A673 (cell line): Measurements from ENCODE around the gene DNAJC16. TPM values are rescaled to one million over a fixed set of nuclear protein-coding genes. Genes with fewer than 3 reads are reported as not detected.
"Not testable (repeated sequence)": the region's sequence is repeated elsewhere in the genome, so short reads cannot be mapped to it uniquely, and the experiment has no call there.

Experiments used
- BruUV-seq: library from RNA; stranded (reverse); fragments of 400-500 nt; replicated peaks from 2 replicates; lab custom pipeline; 2021; lab: Mats Ljungman, UMichigan
- CTCF ChIA-PET: fragments of 300-600 bp; sonication (Branson Sonifier 250); formaldehyde crosslinking; loops from one replicate; lab custom pipeline; 2022; ENCODE audit warnings: antibody characterized with exemption; lab: Charles Lee
- POLR2A ChIA-PET: fragments of 300-600 bp; sonication (Branson Sonifier 250); formaldehyde crosslinking; loops from one replicate; lab custom pipeline; 2022; ENCODE audit warnings: antibody characterized with exemption; ENCODE audit not compliant: low non-redundant PET; lab: Charles Lee
- DNase-seq: peaks from one replicate; pipeline ENCODE4 v3.0.0-alpha.2; 2015; ENCODE audit warnings: low spot score
- H3K27ac ChIP-seq: fragments of 200-600 bp; sonication (generic); 2 replicates; pipeline ENCODE4 v1.5.1; 2016; ENCODE audit warnings: mixed run types, low read depth, mild to moderate bottlenecking, mixed read lengths, antibody characterized with exemption, low read length; ENCODE audit not compliant: poor library complexity, severe bottlenecking
- H3K27me3 ChIP-seq: fragments of 200-600 bp; sonication (generic); replicated peaks from 2 replicates; pipeline ENCODE4 v1.6.1; 2017; ENCODE audit warnings: mixed run types, low read depth, mild to moderate bottlenecking, mixed read lengths, antibody characterized with exemption, low read length; ENCODE audit not compliant: insufficient read depth, poor library complexity
- H3K36me3 ChIP-seq: fragments of 200-600 bp; sonication (generic); 2 replicates; pipeline ENCODE4 v1.6.1; 2016; ENCODE audit warnings: mixed run types, mild to moderate bottlenecking, mixed read lengths, antibody characterized with exemption, low read length; ENCODE audit not compliant: insufficient read depth, poor library complexity, severe bottlenecking
- H3K4me1 ChIP-seq: fragments of 200-600 bp; sonication (generic); 2 replicates; pipeline ENCODE4 v1.6.1; 2017; ENCODE audit warnings: mixed run types, mild to moderate bottlenecking, mixed read lengths, antibody characterized with exemption, low read length; ENCODE audit not compliant: insufficient read depth, poor library complexity, severe bottlenecking
- H3K4me3 ChIP-seq: fragments of 200-600 bp; sonication (generic); 2 replicates; pipeline ENCODE4 v1.5.1; 2016; ENCODE audit warnings: low read depth, mixed run types, mild to moderate bottlenecking, mixed read lengths, low read length; ENCODE audit not compliant: poor library complexity, severe bottlenecking
- H3K9me3 ChIP-seq: fragments of 200-600 bp; sonication (generic); 2 replicates; pipeline ENCODE4 v1.6.1; 2016; ENCODE audit warnings: mixed run types, low read depth, mild to moderate bottlenecking, mixed read lengths, antibody characterized with exemption, low read length; ENCODE audit not compliant: poor library complexity, severe bottlenecking
- EZH2 ChIP-seq: fragments of 200-600 bp; sonication (generic); IDR thresholded peaks from 2 replicates; pipeline ENCODE4 v1.6.1; 2017; ENCODE audit warnings: borderline replicate concordance, low read depth, mild to moderate bottlenecking, mixed read lengths, antibody characterized with exemption, low read length; ENCODE audit not compliant: poor library complexity, severe bottlenecking
- intact Hi-C: fragments of 100-400 bp; cut with micrococcal nuclease; formaldehyde crosslinking; loops from one replicate; pipeline ENCODE4 v1.10.0; 2022; ENCODE audit not compliant: unreplicated experiment
- total RNA-seq: library from RNA; stranded (reverse); gene quantifications from 2 replicates; pipeline ENCODE4 v1.2.3, GENCODE V29; 2021
- TF ChIP-seq, protein P1 (sequence below): fragments of 300-800, 200-600 bp; sonication (generic); conservative IDR thresholded peaks from 2 replicates; pipeline ENCODE4 v1.5.1; 2017; ENCODE audit warnings: low read depth, mild to moderate bottlenecking, antibody characterized with exemption, low read length, moderate library complexity, mixed read lengths

Gene DNAJC16
- total RNA-seq, 1 experiment from 2014 or later, result 17.1 TPM

- Histone ChIP-seq H3K27ac (no peak overlapping the region), H3K27me3 (peaks cover 4% of the 10 kb centered on the region), H3K4me3 (no peak overlapping the region), H3K4me1 (peaks cover 11% of the 10 kb centered on the region), H3K9me3 (no peaks in the 10 kb centered on the region), H3K36me3 (no peaks in the 10 kb centered on the region)
- no TSS peak for BruUV-seq
- ChIA-PET POLR2A (no interaction called here), CTCF (no interaction called here)
- intact Hi-C loops, result loop anchor here (5.0 kb wide), 1 partner anchor 144 kb away; the partner anchor contains the start of gene TMEM82
- TF ChIP-seq EZH2, result no peak
- TF ChIP-seq, protein P1, sequence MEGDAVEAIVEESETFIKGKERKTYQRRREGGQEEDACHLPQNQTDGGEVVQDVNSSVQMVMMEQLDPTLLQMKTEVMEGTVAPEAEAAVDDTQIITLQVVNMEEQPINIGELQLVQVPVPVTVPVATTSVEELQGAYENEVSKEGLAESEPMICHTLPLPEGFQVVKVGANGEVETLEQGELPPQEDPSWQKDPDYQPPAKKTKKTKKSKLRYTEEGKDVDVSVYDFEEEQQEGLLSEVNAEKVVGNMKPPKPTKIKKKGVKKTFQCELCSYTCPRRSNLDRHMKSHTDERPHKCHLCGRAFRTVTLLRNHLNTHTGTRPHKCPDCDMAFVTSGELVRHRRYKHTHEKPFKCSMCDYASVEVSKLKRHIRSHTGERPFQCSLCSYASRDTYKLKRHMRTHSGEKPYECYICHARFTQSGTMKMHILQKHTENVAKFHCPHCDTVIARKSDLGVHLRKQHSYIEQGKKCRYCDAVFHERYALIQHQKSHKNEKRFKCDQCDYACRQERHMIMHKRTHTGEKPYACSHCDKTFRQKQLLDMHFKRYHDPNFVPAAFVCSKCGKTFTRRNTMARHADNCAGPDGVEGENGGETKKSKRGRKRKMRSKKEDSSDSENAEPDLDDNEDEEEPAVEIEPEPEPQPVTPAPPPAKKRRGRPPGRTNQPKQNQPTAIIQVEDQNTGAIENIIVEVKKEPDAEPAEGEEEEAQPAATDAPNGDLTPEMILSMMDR, result no peak
- DNase-seq, result no peak
Measured at GRCh38 chr1:15598436-15598835, 71.8 kb downstream of the DNAJC16 start.

GRCh38 chr1:15603050-15603965, 76.7 kb downstream of the DNAJC16 start:
- H3K4me3 ChIP-seq, result peak overlapping the region; percentile 61
- peak; percentile 98 for DNase-seq
- peaks cover 11% of the 10 kb centered on the region for H3K4me1 ChIP-seq
- H3K9me3 ChIP-seq, result no peaks in the 10 kb centered on the region
- H3K27me3 ChIP-seq, result no peaks in the 10 kb centered on the region
- no peaks in the 10 kb centered on the region for H3K36me3 ChIP-seq
- peak overlapping the region; percentile 25 for H3K27ac ChIP-seq
- CTCF ChIA-PET, result interaction anchor here (0.7 kb wide), 1 partner anchor 9 kb away, joined by 10 read pairs; no protein-coding TSS in a partner anchor
- TF ChIP-seq, protein P1, result no peak
- TF ChIP-seq EZH2, result no peak
- POLR2A ChIA-PET, result interaction anchor here (0.5 to 0.6 kb wide), 3 partner anchors 11 to 41 kb away, joined by 5 to 13 read pairs (median 7); no protein-coding TSS in a partner anchor
- intact Hi-C loops, result no loop called here
- no TSS peak for BruUV-seq

GRCh38 chr1:15603966-15604282, 77.3 kb downstream of the DNAJC16 start:
- ChIA-PET CTCF (interaction anchor here (0.7 kb wide), 1 partner anchor 10 kb away, joined by 10 read pairs; no protein-coding TSS in a partner anchor), POLR2A (interaction anchor here (0.5 to 0.6 kb wide), 2 partner anchors 16 to 41 kb away, joined by 5 to 7 read pairs; no protein-coding TSS in a partner anchor)
- H3K36me3 ChIP-seq, H3K9me3 ChIP-seq, H3K27ac ChIP-seq, intact Hi-C loops, H3K4me1 ChIP-seq, BruUV-seq, DNase-seq, H3K27me3 ChIP-seq: not testable (repeated sequence)
- peak overlapping the region; percentile 61 for H3K4me3 ChIP-seq

GRCh38 chr1:15604400-15604799, 77.8 kb downstream of the DNAJC16 start:
- intact Hi-C loops, H3K27me3 ChIP-seq, BruUV-seq, CTCF ChIA-PET, DNase-seq, H3K4me3 ChIP-seq, H3K36me3 ChIP-seq, H3K27ac ChIP-seq, H3K4me1 ChIP-seq, H3K9me3 ChIP-seq, POLR2A ChIA-PET: not testable (repeated sequence)
